GM19023 (cell line): ENCODE measurements around the gene DAPK1.

Experiments used
- ATAC-seq: cut with Tn5 transposase; IDR thresholded peaks from one replicate; pipeline ENCODE4 v1.9.1; 2021; ENCODE audit warnings: mild to moderate bottlenecking, moderate library complexity; ENCODE audit not compliant: unreplicated experiment

DAPK1 gene

DNA sequence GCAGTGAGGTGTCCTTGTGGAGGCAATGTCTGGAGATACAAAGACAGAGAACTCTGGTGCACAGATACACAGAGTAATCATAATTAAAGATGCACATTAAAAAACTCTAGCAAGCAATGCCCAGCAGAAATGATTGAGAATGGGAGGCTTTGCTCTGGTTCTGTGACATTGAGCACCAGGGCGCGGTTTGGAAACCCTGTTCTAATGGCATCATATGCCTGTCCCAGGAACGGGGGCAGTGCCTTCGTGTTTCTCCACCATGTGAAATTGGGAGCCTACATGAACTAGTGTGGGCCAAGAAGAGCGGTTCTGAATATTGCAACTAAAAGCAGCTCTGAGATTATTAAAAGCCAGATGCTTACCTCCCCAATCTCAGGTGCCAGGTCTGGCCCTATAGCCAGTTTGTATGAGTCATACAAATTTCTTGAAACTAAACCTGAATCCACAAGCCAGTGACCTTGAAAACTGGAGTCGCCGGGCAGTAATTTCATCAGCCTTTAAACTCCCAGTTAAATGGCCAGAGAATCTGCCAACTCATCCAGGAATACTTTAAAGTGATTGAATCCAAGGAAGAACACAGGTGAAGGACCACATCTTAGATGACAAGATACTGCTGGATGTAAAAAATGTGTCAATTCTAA lies 206.1 kb downstream of the DAPK1 start:
- ATAC-seq = no peak

DNA sequence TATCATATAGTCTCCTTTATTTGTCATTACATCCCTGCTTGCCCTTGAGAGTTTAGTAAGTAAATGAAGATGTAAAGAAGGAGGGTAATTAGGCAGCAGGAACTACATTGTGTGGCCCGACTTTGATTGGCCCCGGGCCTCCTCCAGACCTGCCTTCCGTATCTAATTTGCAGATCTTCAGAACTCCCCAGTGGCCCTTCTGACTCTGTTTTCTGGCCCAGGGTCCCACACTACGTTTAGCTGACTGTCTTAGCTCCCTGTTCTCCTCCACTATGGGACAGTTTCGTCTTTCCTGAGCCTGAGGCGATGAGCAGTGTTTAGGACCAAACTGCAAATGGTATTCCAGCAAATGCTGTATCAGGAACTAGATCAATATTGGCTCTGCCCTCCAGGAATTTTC lies 206.7 kb downstream of the DAPK1 start:
- no peak for ATAC-seq

DNA sequence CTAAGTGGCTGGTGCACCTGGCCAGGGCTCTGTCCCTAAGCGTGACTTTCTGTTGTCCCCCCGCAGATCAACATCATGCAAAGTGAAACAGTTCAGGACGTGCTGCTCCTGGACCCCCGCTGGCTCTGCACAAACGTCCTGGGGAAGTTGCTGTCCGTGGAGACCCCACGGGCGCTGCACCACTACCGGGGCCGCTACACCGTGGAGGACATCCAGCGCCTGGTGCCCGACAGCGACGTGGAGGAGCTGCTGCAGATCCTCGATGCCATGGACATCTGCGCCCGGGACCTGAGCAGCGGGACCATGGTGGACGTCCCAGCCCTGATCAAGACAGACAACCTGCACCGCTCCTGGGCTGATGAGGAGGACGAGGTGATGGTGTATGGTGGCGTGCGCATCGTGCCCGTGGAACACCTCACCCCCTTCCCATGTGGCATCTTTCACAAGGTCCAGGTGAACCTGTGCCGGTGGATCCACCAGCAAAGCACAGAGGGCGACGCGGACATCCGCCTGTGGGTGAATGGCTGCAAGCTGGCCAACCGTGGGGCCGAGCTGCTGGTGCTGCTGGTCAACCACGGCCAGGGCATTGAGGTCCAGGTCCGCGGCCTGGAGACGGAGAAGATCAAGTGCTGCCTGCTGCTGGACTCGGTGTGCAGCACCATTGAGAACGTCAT lies 208.5 kb downstream of the DAPK1 start:
- no peak for ATAC-seq

DNA sequence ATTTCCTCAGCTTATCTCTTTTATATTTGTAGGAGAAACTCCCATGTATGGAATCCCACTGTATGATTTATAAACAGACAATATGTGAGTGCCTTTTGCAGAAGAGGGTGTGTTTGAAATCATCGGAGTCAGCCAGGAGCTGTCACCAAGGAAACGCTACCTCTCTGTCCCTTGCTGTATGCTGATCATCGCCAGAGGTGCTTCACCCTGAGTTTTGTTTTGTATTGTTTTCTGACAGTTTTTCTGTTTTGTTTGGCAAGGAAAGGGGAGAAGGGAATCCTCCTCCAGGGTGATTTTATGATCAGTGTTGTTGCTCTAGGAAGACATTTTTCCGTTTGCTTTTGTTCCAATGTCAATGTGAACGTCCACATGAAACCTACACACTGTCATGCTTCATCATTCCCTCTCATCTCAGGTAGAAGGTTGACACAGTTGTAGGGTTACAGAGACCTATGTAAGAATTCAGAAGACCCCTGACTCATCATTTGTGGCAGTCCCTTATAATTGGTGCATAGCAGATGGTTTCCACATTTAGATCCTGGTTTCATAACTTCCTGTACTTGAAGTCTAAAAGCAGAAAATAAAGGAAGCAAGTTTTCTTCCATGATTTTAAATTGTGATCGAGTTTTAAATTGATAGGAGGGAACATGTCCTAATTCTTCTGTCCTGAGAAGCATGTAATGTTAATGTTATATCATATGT lies 210.3 kb downstream of the DAPK1 start:
- ATAC-seq = no peak

DNA sequence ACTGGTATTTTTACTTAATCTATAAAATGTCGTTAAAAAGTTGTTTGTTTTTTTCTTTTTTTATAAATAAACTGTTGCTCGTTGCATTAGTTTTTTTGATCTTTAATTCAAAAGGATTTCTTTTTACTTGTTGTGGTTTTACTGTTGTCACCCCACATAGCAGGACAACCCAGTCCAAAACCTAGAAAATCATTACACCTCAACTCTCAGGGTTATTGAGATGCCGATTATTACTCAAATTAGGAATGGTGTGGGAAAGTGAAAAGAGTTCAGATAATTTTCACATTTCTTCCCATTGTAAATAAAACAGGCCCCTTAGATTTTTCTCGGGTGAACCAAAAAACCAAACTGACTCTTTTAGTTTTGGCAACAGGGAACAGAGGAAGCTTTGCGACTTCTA lies 210.9 kb downstream of the DAPK1 start:
- ATAC-seq = no peak

DNA sequence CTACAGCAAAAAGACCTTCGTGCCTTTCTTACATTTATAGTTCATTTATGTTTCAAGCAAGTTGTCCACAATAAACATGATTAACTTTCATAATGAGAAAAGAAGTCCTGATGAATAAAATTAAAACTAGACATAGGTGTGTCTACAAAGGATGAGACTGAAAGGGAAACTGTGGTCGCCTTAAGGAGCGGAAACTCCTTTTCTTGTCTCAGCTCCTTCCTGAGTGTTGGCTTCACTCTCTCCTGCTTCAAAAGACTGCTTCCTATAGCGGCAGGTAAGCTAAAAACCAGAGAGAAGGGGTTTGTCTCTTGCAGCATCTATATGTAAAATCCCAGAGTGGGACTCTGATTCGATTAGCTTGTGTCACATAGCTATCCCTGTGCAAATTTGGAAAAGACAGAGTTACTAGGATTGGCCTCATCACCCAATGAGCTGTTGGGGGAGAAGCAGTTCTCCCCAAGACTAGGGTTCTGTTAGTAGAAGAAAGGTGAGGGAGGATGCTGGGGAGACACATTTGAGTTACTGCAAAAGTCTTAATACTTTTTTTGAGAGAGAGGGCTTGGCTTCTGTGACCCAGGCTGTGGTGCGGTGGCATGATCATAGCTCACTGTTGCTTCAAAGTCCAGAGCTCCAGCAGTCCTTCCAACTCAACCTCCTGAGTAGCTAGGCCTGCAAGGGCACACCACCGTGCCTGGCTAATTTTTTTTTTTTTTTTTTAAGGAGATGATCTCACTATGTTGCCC lies 211.5 kb downstream of the DAPK1 start:
- no peak for ATAC-seq

DNA sequence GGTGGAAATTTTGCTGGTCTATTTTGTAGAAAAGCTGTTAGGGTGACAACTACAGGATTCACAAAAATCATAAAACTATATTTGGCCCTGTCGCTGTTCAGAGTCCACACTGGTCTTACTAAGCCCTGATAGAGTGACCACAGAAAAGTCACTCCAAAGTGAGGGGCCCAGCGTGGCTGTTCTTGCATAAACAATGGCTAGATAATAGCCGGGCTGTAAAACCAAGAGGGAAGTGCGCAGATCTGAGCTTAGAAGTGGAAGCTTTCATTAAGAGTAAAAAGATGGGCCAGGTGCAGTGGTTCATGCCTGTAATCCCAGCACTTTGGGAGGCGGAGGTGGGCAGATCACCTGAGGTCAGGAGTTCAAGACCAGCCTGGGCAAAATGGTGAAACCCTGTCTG lies 212.8 kb downstream of the DAPK1 start:
- no peak for ATAC-seq

DNA sequence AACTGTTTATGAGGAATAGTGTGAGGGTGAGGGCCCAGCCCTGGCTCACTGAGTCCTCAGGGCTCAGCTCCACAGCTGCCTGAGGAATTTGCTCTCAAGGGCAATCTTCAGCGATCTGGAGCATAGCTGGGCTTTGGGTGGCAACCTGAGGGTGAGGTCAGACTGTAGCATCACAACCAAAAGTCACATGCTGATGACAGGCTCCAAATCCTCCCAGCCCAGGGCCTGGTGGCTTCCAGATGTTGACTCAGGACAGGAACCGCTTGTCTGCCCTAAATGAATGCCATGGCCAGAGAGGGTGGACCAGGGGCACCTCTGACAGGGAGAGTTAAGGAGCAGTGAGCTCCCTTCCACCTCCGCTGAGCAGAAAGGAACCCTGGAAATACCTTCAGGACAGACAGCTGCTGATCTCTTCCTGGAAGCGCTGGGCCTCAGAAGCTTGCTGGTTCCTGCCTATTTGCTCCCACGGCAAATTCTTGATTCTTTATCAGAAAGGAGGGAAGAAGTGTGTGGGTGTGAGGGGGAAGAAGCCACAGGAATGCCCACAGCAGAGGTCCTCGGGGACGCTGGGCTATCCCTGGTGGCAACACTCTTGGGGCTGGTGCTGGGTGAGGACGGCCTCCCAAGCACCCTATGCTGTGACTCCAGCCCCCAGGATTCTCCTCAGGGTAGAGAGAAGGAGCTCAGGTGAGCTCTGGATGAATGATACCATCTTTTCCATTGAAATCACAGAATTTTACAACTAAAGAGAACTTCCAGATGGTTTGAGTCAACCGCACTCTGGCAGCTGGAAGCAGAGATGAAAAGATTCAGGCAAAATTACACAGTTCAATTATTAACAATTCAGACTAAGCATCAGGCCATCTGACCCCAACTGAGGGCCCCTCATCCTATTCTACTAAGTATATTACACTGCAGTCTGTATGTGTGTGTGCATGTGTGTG lies 214.5 kb downstream of the DAPK1 start:
- ATAC-seq = no peak

DNA sequence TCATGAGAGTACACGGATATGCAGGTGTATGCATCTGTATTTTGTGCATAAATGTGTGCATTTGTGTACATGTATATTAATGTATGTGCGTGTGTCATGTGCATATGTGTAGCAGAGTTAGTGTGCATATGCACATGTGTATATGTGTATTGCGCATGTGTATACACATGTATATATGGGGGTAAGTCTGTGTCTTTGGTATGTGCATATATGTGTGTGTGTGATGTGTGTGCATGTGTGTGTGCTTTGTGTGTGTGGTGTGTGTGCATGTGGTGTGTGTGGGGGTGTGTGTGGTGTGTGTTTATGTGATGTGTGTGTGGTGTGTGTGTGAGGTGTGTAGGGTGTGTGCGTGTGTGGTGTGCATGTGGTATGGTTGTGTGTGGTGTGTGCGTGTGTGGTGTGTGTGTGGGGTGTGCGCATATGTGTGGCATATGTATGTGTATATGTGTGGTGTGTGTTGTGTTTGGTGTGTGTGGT lies 215.2 kb downstream of the DAPK1 start:
- no peak for ATAC-seq

DNA sequence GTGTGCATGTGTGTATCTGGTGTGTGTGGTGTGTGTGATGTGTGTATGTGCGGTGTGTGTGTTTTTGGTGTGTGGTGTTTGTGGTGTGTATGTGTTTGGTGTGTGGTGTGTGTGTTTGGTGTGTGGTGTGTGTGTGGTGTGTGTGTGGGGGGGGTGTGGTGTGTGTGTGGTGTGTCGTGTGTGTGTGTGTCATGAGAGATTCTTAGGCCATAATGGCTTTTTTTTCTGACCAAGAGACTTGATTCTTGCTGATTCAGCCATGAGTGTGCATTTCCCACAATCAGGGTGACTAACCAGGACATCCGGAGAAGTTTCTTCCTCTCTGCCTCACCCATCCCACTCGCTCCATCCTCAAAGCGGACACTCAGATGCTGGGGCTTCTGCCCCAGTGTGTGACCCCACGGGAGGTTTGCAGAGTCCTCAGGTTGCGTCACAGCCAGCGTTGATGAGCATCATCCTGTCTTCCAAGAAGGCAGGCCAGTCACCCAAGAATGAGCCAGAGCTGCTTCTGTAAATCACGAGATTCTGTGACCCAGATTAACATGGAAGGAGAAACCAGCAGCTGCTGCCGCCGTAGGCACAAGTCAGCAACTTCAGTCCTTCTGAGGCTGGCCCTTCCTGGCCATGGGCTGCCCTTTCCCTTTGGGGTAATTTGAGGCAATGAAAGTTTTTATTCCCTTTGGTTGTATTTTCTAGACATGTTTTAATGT lies 215.8 kb downstream of the DAPK1 start:
- ATAC-seq = no peak

DNA sequence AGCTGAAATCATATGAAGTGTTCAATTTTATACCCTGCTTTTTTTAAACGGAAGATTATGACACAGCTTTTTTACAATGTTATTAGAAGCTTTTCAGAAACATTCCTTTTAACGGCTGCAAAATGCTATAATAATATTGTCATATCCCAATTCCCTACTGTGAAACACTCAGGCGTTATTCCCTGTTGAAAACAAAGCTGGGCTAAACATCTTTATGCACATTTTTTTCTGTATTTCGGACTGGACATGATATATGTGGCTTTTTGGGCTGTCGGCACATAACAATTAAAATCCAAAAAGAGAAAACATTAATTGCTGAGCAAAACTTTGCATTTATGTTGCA lies 216.3 kb downstream of the DAPK1 start:
- ATAC-seq = no peak

DNA sequence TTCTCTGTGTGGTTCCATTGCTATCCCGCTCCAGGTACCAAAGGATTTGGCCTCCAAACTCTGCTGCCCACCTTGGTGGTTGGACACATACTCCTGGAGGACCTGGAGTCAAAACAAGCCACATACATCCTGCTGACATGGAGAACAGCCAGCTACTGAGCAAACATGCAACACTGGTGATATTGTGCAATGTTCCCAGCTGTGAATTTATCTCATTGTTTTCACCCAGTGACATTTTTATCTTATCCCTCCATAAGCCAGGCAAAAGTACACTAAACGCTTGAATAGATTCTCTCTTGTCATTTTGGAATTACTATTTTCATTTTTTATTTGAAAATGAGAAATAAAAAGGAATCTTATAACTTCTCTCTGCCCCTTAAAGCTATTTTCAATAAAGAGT lies 217.2 kb downstream of the DAPK1 start:
- ATAC-seq = no peak

DNA sequence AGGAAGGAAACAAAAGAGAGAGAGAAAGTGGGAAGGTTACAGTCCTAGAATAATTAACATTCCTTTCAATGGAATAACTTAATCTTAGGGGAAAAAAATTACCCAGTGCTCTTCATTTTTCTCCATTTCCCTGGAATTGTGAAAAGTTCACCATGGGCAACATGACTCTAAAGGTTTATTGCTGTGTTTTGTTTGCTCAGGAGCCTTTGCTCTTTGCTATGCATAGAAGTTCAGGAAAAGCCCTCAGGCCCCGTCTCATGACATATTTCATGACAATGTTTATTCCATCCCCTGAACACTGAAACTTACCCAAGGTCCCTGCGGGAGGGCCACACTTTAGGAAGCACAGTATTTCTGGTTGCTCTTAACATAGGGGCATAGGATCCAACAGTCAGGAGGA lies 218.5 kb downstream of the DAPK1 start:
- no peak for ATAC-seq

DNA sequence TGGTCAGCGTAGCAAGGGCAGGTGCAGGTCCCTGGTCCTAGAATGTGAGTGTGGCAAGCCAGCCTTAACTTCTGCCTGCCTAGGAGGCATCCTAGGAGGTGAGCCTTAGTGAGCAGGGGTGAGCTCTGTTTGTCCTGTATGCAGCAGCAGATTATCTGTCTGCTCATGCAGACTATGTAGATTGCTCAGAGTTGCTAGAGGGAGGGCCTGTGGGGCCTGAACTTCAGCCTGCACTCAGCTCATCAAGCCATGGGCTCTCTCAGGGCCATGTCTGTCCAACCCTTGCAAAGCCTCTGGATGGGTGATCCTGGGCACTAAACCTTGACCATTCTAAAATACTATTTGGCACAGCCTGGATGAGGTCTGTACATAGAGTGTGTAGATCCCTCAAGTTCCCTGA lies 219.8 kb downstream of the DAPK1 start:
- ATAC-seq = no peak

DNA sequence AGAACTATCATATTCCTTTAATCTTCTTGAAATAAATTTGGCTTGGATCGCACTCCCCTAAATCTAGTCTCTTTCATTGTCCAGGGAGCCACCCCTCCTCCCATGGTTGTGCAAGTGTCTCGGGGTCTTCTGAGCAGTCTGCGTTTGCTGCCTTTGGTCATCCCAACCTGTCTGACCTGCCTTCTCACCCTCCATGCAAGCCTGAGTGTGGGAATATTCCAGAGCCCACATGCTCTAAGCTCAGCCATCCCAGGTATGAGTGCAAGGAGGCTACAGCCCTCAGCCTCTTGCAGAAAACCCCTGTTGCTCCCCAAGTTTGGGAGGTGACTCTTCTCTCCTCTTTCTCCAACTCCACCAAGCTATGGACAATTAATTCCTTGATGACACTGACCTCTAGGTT lies 220.6 kb downstream of the DAPK1 start:
- ATAC-seq = no peak

DNA sequence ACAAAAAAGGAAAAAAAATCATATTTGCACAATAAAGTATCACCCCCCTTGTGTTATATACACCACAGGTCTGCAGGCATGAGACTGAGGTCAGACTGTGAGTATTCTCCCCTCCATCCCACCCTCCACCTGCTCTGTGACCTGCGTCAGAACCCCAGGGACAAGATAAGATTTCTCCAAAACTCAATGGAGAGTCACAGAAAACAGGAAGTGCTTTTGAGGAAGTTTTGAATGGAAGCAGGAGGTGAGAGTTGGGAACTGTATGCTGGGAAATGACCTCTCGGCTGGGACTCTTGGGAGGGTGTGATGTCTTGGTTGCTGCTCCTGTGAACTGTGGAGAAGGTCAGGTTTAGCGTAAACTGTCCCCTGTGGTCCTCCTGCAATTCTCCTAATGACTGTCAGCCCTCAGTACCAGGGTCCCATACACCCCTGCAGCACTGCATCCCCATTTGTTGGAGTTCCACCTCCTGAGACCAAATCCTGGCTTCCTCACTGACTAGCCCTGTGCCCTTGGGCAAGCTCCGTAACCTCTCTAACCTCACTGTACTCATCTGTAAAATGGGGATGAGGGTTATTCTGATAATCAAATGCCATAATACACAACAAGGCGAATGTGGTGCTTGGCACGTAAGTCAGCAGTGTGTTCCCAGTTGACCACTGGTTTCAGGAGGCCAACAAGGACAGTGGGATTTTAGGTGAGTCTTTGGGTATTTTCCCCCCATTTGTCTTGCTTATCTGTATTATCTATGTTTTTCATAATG lies 221.4 kb downstream of the DAPK1 start:
- ATAC-seq = no peak

DNA sequence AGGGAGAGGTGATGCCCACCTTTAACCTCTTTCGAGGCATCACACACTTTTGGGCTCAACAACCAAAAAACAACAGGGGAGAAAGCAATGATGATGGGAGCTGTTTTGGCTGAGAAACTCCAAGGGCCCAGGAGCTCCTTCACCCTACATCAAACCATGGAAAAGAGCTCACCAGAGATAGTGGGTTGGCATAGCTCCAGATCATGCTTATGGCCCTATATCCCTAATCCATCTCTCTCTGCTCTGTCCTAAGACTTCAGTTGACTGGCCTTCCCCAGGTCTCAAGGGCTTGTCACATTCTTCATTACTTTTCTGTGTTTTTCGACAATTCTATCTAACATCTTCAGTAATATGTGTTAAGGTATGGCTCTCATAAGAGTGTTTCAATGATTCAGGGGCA lies 222.5 kb downstream of the DAPK1 start:
- no peak for ATAC-seq

DNA sequence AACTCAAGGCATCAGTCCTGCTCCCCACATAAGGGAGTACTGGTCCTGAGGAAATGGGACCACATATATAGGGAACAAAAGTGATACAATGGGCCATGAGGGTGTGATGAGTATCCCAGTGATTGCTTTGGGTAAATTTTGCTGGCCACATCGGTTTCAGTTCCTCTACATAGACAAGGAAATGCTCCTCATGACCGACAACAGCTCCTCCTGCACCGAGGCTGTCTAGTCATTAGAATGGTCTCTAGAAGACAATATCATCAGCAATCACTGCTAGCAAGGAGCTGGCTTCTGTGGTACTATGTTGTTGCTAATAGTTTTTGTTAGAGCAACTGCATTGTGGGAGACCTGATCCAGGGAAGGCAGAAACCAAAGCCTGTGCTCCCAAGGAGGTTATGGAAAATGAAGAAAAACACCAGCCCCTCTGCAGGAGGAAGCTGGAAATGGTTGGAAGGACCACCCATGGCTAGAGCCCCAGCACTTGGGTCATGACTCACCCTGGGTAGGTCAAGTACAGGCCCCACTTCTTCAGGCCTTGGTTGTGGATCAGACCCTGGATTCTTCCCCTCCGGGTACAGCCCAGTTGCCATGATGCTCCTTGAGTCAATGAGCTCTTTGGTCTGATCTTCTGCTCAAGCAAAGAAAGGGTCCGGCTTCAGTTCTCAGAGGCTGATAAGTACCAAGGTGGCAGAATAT lies 224.9 kb downstream of the DAPK1 start:
- no peak for ATAC-seq
